ENCODE data around the gene ADGRV1.
A peak's percentile ranks its signal among the peaks of the same experiment; 100 is the strongest.

ADGRV1 gene

DNA sequence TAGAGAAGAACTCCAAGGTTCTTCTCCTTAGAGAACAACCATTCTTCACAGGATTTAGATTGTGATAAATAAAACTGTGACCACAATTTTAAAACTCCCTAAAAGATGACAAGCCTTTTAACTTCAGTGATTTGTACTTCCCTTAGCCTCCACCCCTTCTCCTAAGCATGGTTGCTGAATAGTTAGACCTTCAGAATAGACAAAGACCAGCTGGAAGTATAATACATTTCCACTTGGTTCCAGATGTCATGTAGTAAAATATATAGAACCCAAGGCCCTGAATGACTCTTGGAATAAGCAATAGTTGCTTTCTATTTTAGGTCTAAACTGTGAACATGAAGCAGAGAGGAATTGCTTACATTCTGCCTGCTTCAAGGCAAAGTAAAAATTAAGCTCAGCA is 615.8 kb downstream of the ADGRV1 start:
- no peak for DNase-seq (ENCODE audit: low read depth)
- no peak overlapping the region for H3K4me3 ChIP-seq (ENCODE audit: low read length)
- TF ChIP-seq, protein P1, sequence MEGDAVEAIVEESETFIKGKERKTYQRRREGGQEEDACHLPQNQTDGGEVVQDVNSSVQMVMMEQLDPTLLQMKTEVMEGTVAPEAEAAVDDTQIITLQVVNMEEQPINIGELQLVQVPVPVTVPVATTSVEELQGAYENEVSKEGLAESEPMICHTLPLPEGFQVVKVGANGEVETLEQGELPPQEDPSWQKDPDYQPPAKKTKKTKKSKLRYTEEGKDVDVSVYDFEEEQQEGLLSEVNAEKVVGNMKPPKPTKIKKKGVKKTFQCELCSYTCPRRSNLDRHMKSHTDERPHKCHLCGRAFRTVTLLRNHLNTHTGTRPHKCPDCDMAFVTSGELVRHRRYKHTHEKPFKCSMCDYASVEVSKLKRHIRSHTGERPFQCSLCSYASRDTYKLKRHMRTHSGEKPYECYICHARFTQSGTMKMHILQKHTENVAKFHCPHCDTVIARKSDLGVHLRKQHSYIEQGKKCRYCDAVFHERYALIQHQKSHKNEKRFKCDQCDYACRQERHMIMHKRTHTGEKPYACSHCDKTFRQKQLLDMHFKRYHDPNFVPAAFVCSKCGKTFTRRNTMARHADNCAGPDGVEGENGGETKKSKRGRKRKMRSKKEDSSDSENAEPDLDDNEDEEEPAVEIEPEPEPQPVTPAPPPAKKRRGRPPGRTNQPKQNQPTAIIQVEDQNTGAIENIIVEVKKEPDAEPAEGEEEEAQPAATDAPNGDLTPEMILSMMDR (IDR thresholded peaks at IDR 0.05; ENCODE audit: insufficient read depth, low read depth, low read length, missing control alignments) = no peak

DNA sequence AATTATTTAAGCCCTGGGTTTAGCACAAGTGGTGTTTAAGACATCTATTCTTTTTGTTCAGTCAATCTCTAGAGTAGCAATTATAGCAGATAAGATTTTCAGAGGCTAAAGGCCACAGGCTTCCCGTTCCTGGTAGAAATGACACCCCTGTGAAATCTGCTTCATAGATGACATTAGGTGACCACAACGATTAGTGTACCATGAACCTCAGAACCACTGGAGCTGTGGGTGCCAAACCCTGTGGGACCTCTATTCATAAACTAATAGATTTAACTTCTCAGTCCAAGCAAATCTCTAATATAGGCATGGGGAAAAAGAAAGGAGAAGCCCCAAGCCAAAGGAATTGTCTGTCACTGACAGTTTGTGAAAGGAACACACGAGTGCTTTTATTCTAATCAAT is 617.1 kb downstream of the ADGRV1 start:
- TF ChIP-seq, protein P1 (IDR thresholded peaks at IDR 0.05; ENCODE audit: insufficient read depth, low read depth, low read length, missing control alignments) = no peak

DNA sequence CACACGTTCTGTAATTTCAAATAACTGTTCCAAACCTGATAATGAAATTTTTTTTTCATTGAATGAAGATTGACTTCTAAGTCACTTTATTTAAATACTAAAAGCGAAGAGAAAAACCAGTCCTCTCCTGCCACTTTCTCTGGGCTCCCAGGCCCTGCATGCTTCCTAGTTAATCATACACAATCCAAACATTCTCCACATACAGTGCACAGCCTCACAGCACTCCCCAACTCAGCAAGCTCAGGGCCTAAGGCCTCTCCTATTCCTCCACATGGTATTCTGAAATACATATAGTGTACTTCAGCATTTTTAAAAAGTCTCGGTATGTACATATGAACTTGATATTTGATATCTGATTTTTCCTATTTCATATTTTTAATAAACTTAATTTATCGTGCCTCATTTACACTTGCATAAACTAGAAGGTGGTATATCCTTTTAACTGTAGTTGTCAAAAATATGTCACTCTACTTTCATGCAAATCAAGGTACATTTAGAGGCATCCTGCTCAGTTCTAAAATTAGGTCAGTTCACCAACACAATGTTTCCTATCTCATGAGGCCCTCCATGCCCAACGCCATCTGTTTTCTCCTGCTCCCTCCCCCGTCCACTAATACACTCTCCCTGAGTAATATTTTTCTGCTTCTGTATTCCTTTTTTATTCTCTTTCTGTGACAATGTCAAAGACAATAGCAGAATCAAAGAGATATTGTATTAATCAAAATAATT is 617.9 kb downstream of the ADGRV1 start:
- TF ChIP-seq, protein P1 (IDR thresholded peaks at IDR 0.05; ENCODE audit: insufficient read depth, low read depth, low read length, missing control alignments) = no peak
- DNase-seq (ENCODE audit: low read depth) = no peak
- no peak overlapping the region for H3K4me3 ChIP-seq (ENCODE audit: low read length)

More for the DNA sequence above, 617.1 kb downstream of the ADGRV1 start:
- no peak overlapping the region for H3K4me3 ChIP-seq (ENCODE audit: low read length)
- DNase-seq (ENCODE audit: low read depth) = no peak

DNA sequence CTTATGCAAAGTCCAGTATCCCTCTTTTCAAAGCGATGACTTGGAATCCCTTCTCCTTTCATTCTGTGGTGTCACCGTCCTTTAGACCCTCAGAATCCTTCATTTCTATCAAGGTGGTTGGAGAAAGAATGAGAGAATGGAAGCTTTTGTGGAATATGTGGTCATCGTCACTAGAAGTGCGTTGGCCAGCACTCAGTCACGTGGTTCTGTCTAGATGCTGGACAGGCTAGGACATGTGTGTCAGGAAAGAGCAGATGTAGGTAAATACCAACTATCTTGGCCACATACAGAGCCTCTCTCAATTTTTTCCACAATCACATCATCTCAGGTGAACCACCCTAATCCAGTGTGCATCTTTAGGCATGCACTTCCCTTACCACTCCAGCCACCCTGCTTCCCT is 618.5 kb downstream of the ADGRV1 start:
- H3K4me3 ChIP-seq (ENCODE audit: low read length) = no peak overlapping the region
- peak; percentile 17 for DNase-seq (ENCODE audit: low read depth)
- TF ChIP-seq, protein P1 (IDR thresholded peaks at IDR 0.05; ENCODE audit: insufficient read depth, low read depth, low read length, missing control alignments) = no peak

DNA sequence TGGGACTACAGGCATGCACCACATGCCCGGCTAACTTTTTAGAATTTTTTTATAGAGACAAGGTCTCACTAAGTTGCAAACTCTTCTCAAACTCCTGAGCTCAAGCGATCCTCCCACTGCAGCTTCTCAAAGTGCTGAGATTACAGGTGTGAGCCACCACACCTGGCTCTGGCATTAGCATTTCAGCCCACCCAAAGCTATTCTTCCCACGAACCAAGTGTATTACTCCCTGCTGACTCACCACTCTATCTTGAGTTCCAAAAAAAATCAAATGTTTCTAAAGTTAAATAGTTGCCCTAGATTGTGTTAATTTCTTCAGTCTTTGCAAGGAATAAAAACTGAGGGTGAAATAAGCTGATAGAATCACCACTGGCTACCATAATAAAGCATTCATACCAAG is 619.0 kb downstream of the ADGRV1 start:
- TF ChIP-seq, protein P1 (IDR thresholded peaks at IDR 0.05; ENCODE audit: insufficient read depth, low read depth, low read length, missing control alignments) = no peak
- H3K4me3 ChIP-seq (ENCODE audit: low read length) = no peak overlapping the region
- DNase-seq (ENCODE audit: low read depth) = no peak

DNA sequence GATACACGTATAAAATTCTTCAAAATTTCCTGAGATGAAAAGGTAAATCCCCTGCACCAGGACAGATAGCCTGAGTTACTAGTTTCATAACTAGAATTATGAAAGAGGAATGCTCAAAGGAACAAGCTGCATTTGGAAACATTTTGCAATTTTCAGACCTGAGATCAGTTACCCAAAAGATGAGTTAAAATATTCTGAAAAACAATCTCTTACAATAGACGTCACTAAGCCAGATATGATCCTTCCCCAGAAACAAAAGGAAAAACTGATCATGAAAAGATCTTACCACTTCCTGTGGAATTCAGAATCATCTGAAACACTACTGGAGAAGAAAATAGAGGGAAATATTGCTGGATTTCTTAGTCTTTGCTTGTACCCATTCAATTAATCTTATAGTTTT is 619.9 kb downstream of the ADGRV1 start:
- TF ChIP-seq, protein P1 (IDR thresholded peaks at IDR 0.05; ENCODE audit: insufficient read depth, low read depth, low read length, missing control alignments) = no peak
- no peak for DNase-seq (ENCODE audit: low read depth)
- H3K4me3 ChIP-seq (ENCODE audit: low read length) = no peak overlapping the region

DNA sequence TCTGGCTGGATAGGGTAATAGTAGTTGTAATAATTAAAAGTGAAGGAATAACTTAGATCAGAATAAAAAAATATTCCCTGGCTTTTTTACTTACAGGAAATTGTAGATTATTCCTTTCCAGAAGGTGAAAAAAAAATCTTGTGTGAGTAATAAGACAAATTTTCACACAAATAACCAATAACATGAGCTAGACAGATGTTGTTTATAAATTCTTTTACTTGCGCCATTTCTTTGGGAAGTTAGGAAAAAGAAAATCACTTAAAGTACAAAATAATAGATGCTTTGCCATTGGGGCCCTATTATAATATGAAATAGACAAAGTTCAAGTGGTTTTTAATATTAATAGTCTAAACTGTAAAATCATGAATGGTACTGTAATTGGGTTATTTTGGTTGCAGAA is 620.4 kb downstream of the ADGRV1 start:
- TF ChIP-seq, protein P1 (IDR thresholded peaks at IDR 0.05; ENCODE audit: insufficient read depth, low read depth, low read length, missing control alignments) = no peak
- no peak for DNase-seq (ENCODE audit: low read depth)
- H3K4me3 ChIP-seq (ENCODE audit: low read length) = no peak overlapping the region

All from epithelial cell of esophagus (primary cell).